Large intestine (tissue), 12 donors: ENCODE results near the gene TREML4. TPM values are rescaled to one million over a fixed set of nuclear protein-coding genes. Genes with fewer than 3 reads are reported as not detected.
"Not testable (repeated sequence)": the region's sequence is repeated elsewhere in the genome, so short reads cannot be mapped to it uniquely, and the experiment has no call there.

ENCODE experiments used
- DNase-seq, 2 donors: peaks; one replicate each; pipeline versions ENCODE4 v3.0.0 to v3.0.0-alpha.2; 2013
- H3K27ac ChIP-seq: one replicate; pipeline ENCODE4 v1.5.1; 2013; ENCODE audit warnings: low read length
- H3K27me3 ChIP-seq: 2 replicates; pipeline ENCODE4 v1.6.1; 2013; ENCODE audit warnings: low read length; ENCODE audit not compliant: control insufficient read depth, insufficient read depth
- H3K36me3 ChIP-seq: 2 replicates; pipeline ENCODE4 v1.6.1; 2013; ENCODE audit warnings: low read length; ENCODE audit not compliant: control insufficient read depth, insufficient read depth
- H3K4me1 ChIP-seq: one replicate; pipeline ENCODE4 v1.6.1; 2013; ENCODE audit warnings: low read length; ENCODE audit not compliant: control insufficient read depth, insufficient read depth
- H3K4me3 ChIP-seq: one replicate; pipeline ENCODE4 v1.5.1; 2013; ENCODE audit warnings: low read length
- H3K9me3 ChIP-seq: one replicate; pipeline ENCODE4 v1.6.1; 2013; ENCODE audit warnings: mild to moderate bottlenecking, low read depth, low read length, moderate library complexity; ENCODE audit not compliant: control insufficient read depth
- WGBS: methylation state at CpG from one replicate; pipeline ENCODE4 v1.1.5; 2013; ENCODE audit warnings: low lambda C conversion rate; ENCODE audit not compliant: insufficient coverage; 5-methylcytosine and 5-hydroxymethylcytosine counted together
- long read RNA-seq, 11 donors: transcript quantifications; one replicate each; lab custom pipeline, GENCODE V29; 2026
- polyA plus RNA-seq: library from polyadenylated mRNA; unstranded; fragments of 120-200 nt; gene quantifications from one replicate; pipeline ENCODE4 v1.2.1, GENCODE V29; 2013

Gene TREML4
- not detected for polyA plus RNA-seq
- long read RNA-seq, donor 1: 0 reads
- long read RNA-seq, donor 2: 0 reads
- long read RNA-seq, donor 3: 0 reads
- long read RNA-seq, donor 4: 0 reads
- long read RNA-seq, donor 5: 0 reads
- long read RNA-seq, donor 6: 0 reads
- long read RNA-seq, donor 7: 0 reads
- long read RNA-seq, donor 8: 0 reads
- long read RNA-seq, donor 9: 0 reads
- long read RNA-seq, donor 10: 0 reads
- long read RNA-seq, donor 11: 0 reads

- no peaks in the 10 kb centered on the region for H3K4me1 ChIP-seq
- no peaks in the 10 kb centered on the region for H3K36me3 ChIP-seq
- H3K9me3 ChIP-seq: no peaks in the 10 kb centered on the region
- H3K4me3 ChIP-seq: no peak within 1 kb of the TSS
- DNase-seq: no peak
- peaks cover 43% of the 10 kb centered on the region for H3K27me3 ChIP-seq
- no CpG with 5 or more reads among the region's 5 CpGs for WGBS
- H3K27ac ChIP-seq: no peak within 1 kb of the TSS
These were observed at the start of gene TREML4 for GRCh38 chr6:41228096-41228495. Gene TREML4 (plus strand): TSS chr6:41228349. CDS start chr6:41228428, 79 bp downstream.

DNA sequence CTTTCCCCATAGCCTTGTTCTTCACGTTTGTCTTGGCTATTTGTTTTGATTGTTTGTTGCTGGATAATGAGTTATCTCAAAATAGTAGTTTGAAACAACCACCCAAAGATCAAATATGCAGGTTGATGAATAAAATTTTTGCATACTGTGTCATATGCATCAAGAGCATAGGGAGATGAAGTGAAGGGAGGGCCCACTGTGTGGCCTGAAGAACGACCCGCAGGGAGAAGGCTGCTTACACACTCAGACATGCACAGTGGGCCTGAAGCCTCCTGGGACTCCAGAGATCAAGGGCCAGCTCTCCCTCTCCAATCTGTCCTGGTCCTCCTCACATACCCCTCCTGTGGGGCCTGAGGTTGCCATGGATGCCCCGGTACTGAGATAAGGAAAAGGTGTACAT is 49.0 kb upstream of the TREML4 start:
- no peaks in the 10 kb centered on the region for H3K36me3 ChIP-seq
- no peaks in the 10 kb centered on the region for H3K9me3 ChIP-seq
- no peak overlapping the region for H3K27ac ChIP-seq
- DNase-seq: no peak
- H3K4me1 ChIP-seq: no peaks in the 10 kb centered on the region
- H3K27me3 ChIP-seq: peaks cover 3% of the 10 kb centered on the region
- WGBS: no CpG with 5 or more reads among the region's 4 CpGs
- no peak overlapping the region for H3K4me3 ChIP-seq

- Histone ChIP-seq H3K4me1 (no peaks in the 10 kb centered on the region), H3K27ac (no peak overlapping the region), H3K36me3 (no peaks in the 10 kb centered on the region), H3K27me3 (peaks cover 3% of the 10 kb centered on the region), H3K9me3 (no peaks in the 10 kb centered on the region), H3K4me3 (no peak overlapping the region)
- no peak for DNase-seq
- WGBS: no CpG with 5 or more reads among the region's 1 CpG
These were observed 46.6 kb upstream of the TREML4 start for GRCh38 chr6:41181566-41181965.

DNA sequence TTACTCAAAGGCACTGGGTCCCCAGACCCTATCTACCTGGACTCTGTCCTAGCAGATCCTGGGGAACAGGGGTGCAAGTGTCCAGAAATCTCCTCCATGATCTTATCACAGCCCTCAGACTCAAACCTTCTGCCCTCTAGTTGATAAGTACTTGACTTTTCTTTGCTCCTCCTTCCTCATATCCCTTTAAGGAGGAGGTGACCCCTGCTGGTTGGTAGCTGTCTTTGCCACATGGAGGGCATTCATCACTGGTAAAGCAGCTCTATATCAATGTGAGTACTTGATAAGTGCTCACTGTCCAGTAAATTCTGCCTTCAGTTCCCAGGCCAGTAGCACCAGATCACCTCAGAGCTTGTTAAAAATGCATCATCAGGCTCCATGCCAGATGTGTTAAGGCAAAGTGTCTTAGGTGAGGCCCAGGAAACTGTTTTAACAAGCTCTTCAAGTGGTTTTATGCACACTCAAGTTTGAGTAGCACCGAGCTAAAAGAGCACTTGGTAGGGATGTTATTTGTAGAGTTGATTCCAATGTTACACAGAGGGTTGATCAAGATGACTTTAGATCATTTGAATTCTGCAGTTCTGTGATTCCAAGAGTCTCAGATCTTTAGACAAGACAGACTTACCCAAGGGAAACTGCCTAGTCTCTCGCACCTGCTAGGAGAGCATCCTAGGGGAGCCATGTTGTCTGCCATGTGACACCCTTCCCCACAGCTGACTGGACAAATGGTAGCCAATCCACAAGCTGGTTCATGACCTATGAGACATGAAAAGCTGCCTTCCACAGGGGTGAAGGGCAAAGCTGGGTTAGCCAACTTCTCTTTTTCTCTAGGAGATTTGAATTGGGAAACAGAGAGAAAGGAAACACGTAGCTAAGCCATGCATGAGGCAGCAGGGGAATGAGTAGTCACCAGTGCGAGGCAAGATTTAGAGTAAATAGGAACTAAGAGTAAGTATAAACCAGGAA is 45.8 kb upstream of the TREML4 start:
- Histone ChIP-seq H3K4me1 (no peaks in the 10 kb centered on the region), H3K9me3 (no peaks in the 10 kb centered on the region), H3K4me3 (no peak overlapping the region), H3K36me3 (no peaks in the 10 kb centered on the region), H3K27ac (no peak overlapping the region), H3K27me3 (peaks cover 1% of the 10 kb centered on the region)
- peak; percentile 42 to 57 for DNase-seq
- WGBS: 82% methylated on average over 2 of the region's 4 CpGs

- Histone ChIP-seq H3K4me1 (no peaks in the 10 kb centered on the region), H3K9me3 (no peaks in the 10 kb centered on the region), H3K36me3 (no peaks in the 10 kb centered on the region), H3K4me3 (no peak overlapping the region), H3K27me3 (no peaks in the 10 kb centered on the region), H3K27ac (no peak overlapping the region)
- no peak for DNase-seq
- 80% methylated on average over 2 of the region's 7 CpGs for WGBS
These were observed 43.4 kb upstream of the TREML4 start for GRCh38 chr6:41184761-41185160.

GRCh38 chr6:41186031-41186562 is 42.1 kb upstream of the TREML4 start:
- H3K36me3 ChIP-seq: no peaks in the 10 kb centered on the region
- H3K27me3 ChIP-seq: no peaks in the 10 kb centered on the region
- H3K4me1 ChIP-seq: no peaks in the 10 kb centered on the region
- no CpG with 5 or more reads among the region's 10 CpGs for WGBS
- H3K9me3 ChIP-seq: no peaks in the 10 kb centered on the region
- no peak for DNase-seq
- H3K27ac ChIP-seq: no peak overlapping the region
- no peak overlapping the region for H3K4me3 ChIP-seq

- no peak for DNase-seq
- H3K36me3 ChIP-seq: no peaks in the 10 kb centered on the region
- H3K27me3 ChIP-seq: peaks cover 10% of the 10 kb centered on the region
- no peak overlapping the region for H3K27ac ChIP-seq
- H3K4me1 ChIP-seq: no peaks in the 10 kb centered on the region
- no CpG with 5 or more reads among the region's 8 CpGs for WGBS
- H3K9me3 ChIP-seq: no peaks in the 10 kb centered on the region
- no peak overlapping the region for H3K4me3 ChIP-seq
These were observed 39.9 kb upstream of the TREML4 start for GRCh38 chr6:41187924-41188886.

GRCh38 chr6:41189046-41189445 is 39.1 kb upstream of the TREML4 start:
- H3K27ac ChIP-seq, DNase-seq, H3K4me3 ChIP-seq: not testable (repeated sequence)

GRCh38 chr6:41189967-41190366 is 38.2 kb upstream of the TREML4 start:
- no peak for DNase-seq
- H3K4me3 ChIP-seq: no peak overlapping the region
- WGBS: 100% methylated on average over 1 of the region's 2 CpGs
- H3K27ac ChIP-seq: no peak overlapping the region
- no peaks in the 10 kb centered on the region for H3K36me3 ChIP-seq
- no peaks in the 10 kb centered on the region for H3K4me1 ChIP-seq
- H3K9me3 ChIP-seq: no peaks in the 10 kb centered on the region
- peaks cover 19% of the 10 kb centered on the region for H3K27me3 ChIP-seq

More at GRCh38 chr6:41189046-41189445, 39.1 kb upstream of the TREML4 start:
- H3K36me3 ChIP-seq, H3K4me1 ChIP-seq, H3K9me3 ChIP-seq: not testable (repeated sequence)
- H3K27me3 ChIP-seq: peaks cover 10% of the 10 kb centered on the region

DNA sequence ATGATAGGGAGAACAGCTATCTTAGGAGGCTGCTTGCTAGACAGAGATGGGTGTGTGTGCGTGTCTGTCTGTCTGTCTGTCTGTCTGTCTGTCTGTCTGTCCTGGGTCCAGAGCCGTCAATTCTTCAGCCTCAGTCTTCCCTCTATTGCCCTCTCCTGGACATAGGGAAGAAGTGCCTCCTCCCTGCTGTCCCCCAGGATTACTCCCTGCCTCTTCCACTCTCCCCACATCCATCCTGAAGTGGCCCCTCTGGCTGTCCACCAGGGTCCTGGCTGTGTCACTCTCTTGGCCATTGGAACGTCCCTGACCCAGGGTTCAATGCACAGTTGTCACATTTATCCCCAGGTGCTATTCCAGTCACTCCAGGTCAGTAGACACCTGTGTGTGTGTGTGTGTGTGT is 37.4 kb upstream of the TREML4 start:
- H3K4me3 ChIP-seq: no peak overlapping the region

More for the DNA sequence above, 37.4 kb upstream of the TREML4 start:
- DNase-seq: no peak
- WGBS: no CpG with 5 or more reads among the region's 3 CpGs
- Histone ChIP-seq H3K36me3 (no peaks in the 10 kb centered on the region), H3K27me3 (peaks cover 27% of the 10 kb centered on the region), H3K4me1 (no peaks in the 10 kb centered on the region), H3K9me3 (no peaks in the 10 kb centered on the region), H3K27ac (no peak overlapping the region)
